Measurements from ENCODE around the gene METTL26.

The METTL26 gene

DNA sequence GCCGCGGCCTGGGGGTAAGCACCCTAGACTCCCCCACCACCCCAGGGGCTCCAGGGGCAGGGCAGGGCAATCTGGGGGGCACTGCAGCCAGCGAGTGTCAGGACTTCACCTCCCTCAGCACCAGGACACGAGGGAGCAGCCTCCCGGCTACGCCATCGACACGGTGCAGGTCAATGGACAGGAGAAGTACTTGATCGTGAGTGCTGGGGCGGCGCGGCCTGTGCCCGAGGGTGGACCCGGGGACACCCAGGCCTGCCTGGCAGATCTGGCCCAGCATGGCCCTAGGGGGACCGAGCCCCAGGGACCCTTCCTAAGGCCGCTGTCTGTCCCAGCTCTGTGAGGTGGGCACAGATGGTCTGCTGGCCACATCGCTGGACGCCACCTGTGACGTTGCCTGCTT, 36.3 kb upstream of the METTL26 start:
- TF ChIP-seq, protein P1, sequence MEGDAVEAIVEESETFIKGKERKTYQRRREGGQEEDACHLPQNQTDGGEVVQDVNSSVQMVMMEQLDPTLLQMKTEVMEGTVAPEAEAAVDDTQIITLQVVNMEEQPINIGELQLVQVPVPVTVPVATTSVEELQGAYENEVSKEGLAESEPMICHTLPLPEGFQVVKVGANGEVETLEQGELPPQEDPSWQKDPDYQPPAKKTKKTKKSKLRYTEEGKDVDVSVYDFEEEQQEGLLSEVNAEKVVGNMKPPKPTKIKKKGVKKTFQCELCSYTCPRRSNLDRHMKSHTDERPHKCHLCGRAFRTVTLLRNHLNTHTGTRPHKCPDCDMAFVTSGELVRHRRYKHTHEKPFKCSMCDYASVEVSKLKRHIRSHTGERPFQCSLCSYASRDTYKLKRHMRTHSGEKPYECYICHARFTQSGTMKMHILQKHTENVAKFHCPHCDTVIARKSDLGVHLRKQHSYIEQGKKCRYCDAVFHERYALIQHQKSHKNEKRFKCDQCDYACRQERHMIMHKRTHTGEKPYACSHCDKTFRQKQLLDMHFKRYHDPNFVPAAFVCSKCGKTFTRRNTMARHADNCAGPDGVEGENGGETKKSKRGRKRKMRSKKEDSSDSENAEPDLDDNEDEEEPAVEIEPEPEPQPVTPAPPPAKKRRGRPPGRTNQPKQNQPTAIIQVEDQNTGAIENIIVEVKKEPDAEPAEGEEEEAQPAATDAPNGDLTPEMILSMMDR (IDR thresholded peaks at IDR 0.05; ENCODE audit: insufficient read depth, low read length, poor library complexity, severe bottlenecking) = no peak
- Histone ChIP-seq H3K4me3 (replicated peaks; ENCODE audit: low read depth, low read length) (no peak overlapping the region), H3K36me3 (ENCODE audit: control insufficient read depth, insufficient read depth, low read length) (peaks cover 31% of the 10 kb centered on the region), H3K27me3 (replicated peaks; ENCODE audit: control insufficient read depth, insufficient read depth, low read length) (no peaks in the 10 kb centered on the region)
- DNase-seq (ENCODE audit: extremely low read depth, insufficient read length) = no peak

DNA sequence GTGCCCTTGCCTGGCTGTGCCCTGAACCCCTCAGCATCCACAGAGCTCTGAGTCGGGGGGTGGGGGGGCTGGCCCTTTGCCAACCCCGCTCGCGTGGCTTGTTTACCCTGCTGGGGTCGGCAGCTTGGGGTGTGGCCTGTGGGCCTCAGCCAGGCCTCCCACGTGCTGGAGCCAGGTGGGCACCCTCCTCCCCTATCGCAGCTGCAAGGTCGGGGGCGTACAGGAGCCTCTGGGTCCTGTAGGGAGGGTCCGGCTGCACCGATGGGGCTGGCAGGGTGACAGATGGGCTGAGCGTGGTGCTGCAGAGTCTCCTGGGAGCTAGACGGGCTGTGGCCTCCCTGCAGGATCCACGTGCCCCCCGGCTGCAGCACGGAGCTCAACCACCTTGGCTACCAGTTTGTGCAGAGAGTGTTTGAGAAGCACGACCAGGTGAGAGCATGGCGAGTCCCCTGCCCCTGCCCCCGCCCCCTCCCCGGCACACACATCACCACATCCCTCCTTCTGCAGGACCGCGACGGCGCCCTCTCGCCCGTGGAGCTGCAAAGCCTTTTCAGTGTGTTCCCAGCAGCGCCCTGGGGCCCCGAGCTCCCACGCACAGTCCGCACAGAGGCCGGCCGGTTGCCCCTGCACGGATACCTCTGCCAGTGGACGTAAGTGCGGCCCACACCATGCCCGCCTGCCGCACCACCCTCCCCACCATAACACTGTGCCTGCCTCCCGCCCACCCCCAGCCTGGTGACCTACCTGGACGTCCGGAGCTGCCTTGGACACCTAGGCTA, 35.4 kb upstream of the METTL26 start:
- H3K36me3 ChIP-seq (ENCODE audit: control insufficient read depth, insufficient read depth, low read length) = peaks cover 31% of the 10 kb centered on the region
- H3K4me3 ChIP-seq (replicated peaks; ENCODE audit: low read depth, low read length) = no peak overlapping the region
- TF ChIP-seq, protein P1 (IDR thresholded peaks at IDR 0.05; ENCODE audit: insufficient read depth, low read length, poor library complexity, severe bottlenecking) = no peak
- no peaks in the 10 kb centered on the region for H3K27me3 ChIP-seq (replicated peaks; ENCODE audit: control insufficient read depth, insufficient read depth, low read length)
- no peak for DNase-seq (ENCODE audit: extremely low read depth, insufficient read length)

- TF ChIP-seq, protein P1 (IDR thresholded peaks at IDR 0.05; ENCODE audit: insufficient read depth, low read length, poor library complexity, severe bottlenecking) = no peak
- Histone ChIP-seq H3K36me3 (ENCODE audit: control insufficient read depth, insufficient read depth, low read length) (peaks cover 31% of the 10 kb centered on the region), H3K4me3 (replicated peaks; ENCODE audit: low read depth, low read length) (no peak overlapping the region), H3K27me3 (replicated peaks; ENCODE audit: control insufficient read depth, insufficient read depth, low read length) (no peaks in the 10 kb centered on the region)
- DNase-seq (ENCODE audit: extremely low read depth, insufficient read length) = no peak
These were observed 34.6 kb upstream of the METTL26 start for GRCh38 chr16:670485-671352.

- peaks cover 31% of the 10 kb centered on the region for H3K36me3 ChIP-seq (ENCODE audit: control insufficient read depth, insufficient read depth, low read length)
- TF ChIP-seq, protein P1 (IDR thresholded peaks at IDR 0.05; ENCODE audit: insufficient read depth, low read length, poor library complexity, severe bottlenecking) = no peak
- H3K4me3 ChIP-seq (replicated peaks; ENCODE audit: low read depth, low read length) = no peak overlapping the region; the same call in 1 of the 2 replicates
- no peak for DNase-seq (ENCODE audit: extremely low read depth, insufficient read length)
- no peaks in the 10 kb centered on the region for H3K27me3 ChIP-seq (replicated peaks; ENCODE audit: control insufficient read depth, insufficient read depth, low read length)
These were observed 33.6 kb upstream of the METTL26 start for GRCh38 chr16:669666-670065.

DNA sequence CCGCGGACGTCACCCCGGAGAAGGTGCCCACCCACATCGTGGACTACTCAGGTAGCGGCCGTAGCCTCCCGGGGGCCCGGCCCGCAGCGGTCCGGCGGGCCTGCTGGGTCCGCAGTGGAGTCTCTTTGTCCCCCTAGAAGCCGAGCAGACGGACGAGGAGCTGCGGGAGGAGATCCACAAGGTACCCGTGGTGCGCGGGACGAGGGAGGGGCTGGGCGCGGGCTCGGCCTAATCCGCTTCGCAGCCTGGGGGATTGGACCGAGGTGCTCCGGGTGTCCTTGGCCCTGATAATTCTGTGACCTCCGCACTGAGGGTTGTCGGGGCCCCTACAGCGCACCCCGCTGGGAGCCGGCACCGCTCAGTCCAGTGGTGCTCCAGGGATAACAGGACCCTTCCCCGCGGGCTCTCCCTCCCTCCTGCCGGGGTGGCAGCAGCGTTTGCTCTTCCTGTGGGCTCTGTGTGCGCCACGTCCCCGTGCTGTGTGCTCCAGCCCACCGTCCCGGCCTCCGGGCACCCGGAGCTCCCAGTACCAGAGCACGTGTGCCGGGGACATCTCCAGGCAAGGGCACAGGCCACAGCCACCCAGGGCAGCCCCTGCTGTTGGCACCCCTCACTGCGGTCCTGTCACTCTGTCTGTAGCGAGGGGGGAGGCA, 32.5 kb upstream of the METTL26 start:
- peaks cover 30% of the 10 kb centered on the region for H3K36me3 ChIP-seq (ENCODE audit: control insufficient read depth, insufficient read depth, low read length)
- TF ChIP-seq, protein P1 (IDR thresholded peaks at IDR 0.05; ENCODE audit: insufficient read depth, low read length, poor library complexity, severe bottlenecking) = no peak
- no peak for DNase-seq (ENCODE audit: extremely low read depth, insufficient read length)
- H3K4me3 ChIP-seq (replicated peaks; ENCODE audit: low read depth, low read length) = peak overlapping the region; percentile 69
- no peaks in the 10 kb centered on the region for H3K27me3 ChIP-seq (replicated peaks; ENCODE audit: control insufficient read depth, insufficient read depth, low read length)

Data from GM06990 (cell line).